Caco-2 (cell line): ENCODE data around the gene SLC13A4. TPM values are rescaled to one million over a fixed set of nuclear protein-coding genes. Genes with fewer than 3 reads are reported as not detected.
"Not testable (repeated sequence)": the region's sequence is repeated elsewhere in the genome, so short reads cannot be mapped to it uniquely, and the experiment has no call there.

Experiments
- BruUV-seq: library from RNA; stranded (reverse); fragments of 400-500 nt; replicated peaks from 2 replicates; lab custom pipeline; 2021; lab: Mats Ljungman, UMichigan
- CTCF ChIA-PET: fragments of 300-600 bp; sonication (Branson Sonifier 250); formaldehyde crosslinking; loops from one replicate; lab custom pipeline; 2022; ENCODE audit warnings: antibody characterized with exemption; lab: Charles Lee
- POLR2A ChIA-PET: fragments of 300-600 bp; sonication (Branson Sonifier 250); formaldehyde crosslinking; loops from one replicate; lab custom pipeline; 2022; ENCODE audit warnings: antibody characterized with exemption; lab: Charles Lee
- DNase-seq, 2 experiments: peaks; one replicate each; pipeline versions ENCODE4 v3.0.0 to v3.0.0-alpha.2; 2020 to 2022
- H3K27me3 ChIP-seq: replicated peaks from 2 replicates; pipeline ENCODE4 v1.6.0; 2011; ENCODE audit warnings: low read length; ENCODE audit not compliant: control insufficient read depth, insufficient read depth
- H3K36me3 ChIP-seq: 2 replicates; pipeline ENCODE4 v1.5.1; 2011; ENCODE audit warnings: low read length; ENCODE audit not compliant: control insufficient read depth, insufficient read depth
- H3K4me1 ChIP-seq: fragments of 250-450 bp; sonication (Bioruptor Pico); 2 replicates; pipeline ENCODE4 v1.5.1; 2020; ENCODE audit warnings: mild to moderate bottlenecking
- H3K4me3 ChIP-seq: 2 replicates; pipeline ENCODE4 v1.5.1; 2011; ENCODE audit warnings: low read depth, mild to moderate bottlenecking, control low read depth, low read length
- H3K9me3 ChIP-seq: fragments of 250-450 bp; sonication (Bioruptor Pico); 2 replicates; pipeline ENCODE4 v1.5.1; 2020; ENCODE audit warnings: mild to moderate bottlenecking, moderate library complexity
- H3K27ac Mint-ChIP-seq: one replicate; pipeline ENCODE4 v1.8.0; 2022; ENCODE audit warnings: mixed read lengths; ENCODE audit not compliant: unreplicated experiment
- H3K27me3 Mint-ChIP-seq: one replicate; pipeline ENCODE4 v1.8.0; 2022; ENCODE audit warnings: mixed read lengths; ENCODE audit not compliant: insufficient read depth, unreplicated experiment
- H3K36me3 Mint-ChIP-seq: one replicate; pipeline ENCODE4 v1.8.0; 2022; ENCODE audit warnings: mild to moderate bottlenecking, mixed read lengths; ENCODE audit not compliant: insufficient read depth, unreplicated experiment
- H3K4me1 Mint-ChIP-seq: one replicate; pipeline ENCODE4 v1.8.0; 2022; ENCODE audit warnings: low read depth, mixed read lengths; ENCODE audit not compliant: unreplicated experiment
- H3K4me3 Mint-ChIP-seq: one replicate; pipeline ENCODE4 v1.8.0; 2022; ENCODE audit warnings: mild to moderate bottlenecking, moderate library complexity, mixed read lengths; ENCODE audit not compliant: unreplicated experiment
- H3K9me3 Mint-ChIP-seq: one replicate; pipeline ENCODE4 v1.8.0; 2022; ENCODE audit warnings: mixed read lengths; ENCODE audit not compliant: unreplicated experiment
- intact Hi-C: fragments of 100-400 bp; cut with micrococcal nuclease; formaldehyde crosslinking; loops from one replicate; pipeline ENCODE4 v1.10.0; 2022; ENCODE audit not compliant: unreplicated experiment
- total RNA-seq: library from RNA; stranded (reverse); gene quantifications from 2 replicates; pipeline ENCODE4 v1.2.3, GENCODE V29; 2022
- TF ChIP-seq, protein P1 (sequence below), 2 experiments: fragments of 200-600 bp in 1 of 2; IDR thresholded peaks; 1 replicate in 1 of 2; 2 replicates in 1 of 2; pipeline versions ENCODE4 v1.5.1 to v1.8.0; 2011 to 2022; ENCODE audit warnings: antibody characterized with exemption in 1 of 2, control low read depth in 1 of 2, inconsistent platforms in 1 of 2, low read depth in 1 of 2, low read length in 1 of 2, mild to moderate bottlenecking in 1 of 2, moderate library complexity in 1 of 2; ENCODE audit not compliant: insufficient read depth in 1 of 2, severe bottlenecking in 1 of 2, unreplicated experiment in 1 of 2

The SLC13A4 gene
- total RNA-seq, 1 experiment from 2014 or later = not detected

- H3K36me3 ChIP-seq, H3K27ac Mint-ChIP-seq, H3K9me3 ChIP-seq, H3K4me3 Mint-ChIP-seq, CTCF ChIA-PET, H3K27me3 ChIP-seq, intact Hi-C loops, BruUV-seq, DNase-seq, H3K4me1 Mint-ChIP-seq, POLR2A ChIA-PET, H3K4me3 ChIP-seq, H3K4me1 ChIP-seq, H3K36me3 Mint-ChIP-seq, H3K27me3 Mint-ChIP-seq: not testable (repeated sequence)
- peaks cover 11% of the 10 kb centered on the region for H3K9me3 Mint-ChIP-seq
Observed at GRCh38 chr7:135667626-135668025, 60.4 kb downstream of the SLC13A4 start.

DNA sequence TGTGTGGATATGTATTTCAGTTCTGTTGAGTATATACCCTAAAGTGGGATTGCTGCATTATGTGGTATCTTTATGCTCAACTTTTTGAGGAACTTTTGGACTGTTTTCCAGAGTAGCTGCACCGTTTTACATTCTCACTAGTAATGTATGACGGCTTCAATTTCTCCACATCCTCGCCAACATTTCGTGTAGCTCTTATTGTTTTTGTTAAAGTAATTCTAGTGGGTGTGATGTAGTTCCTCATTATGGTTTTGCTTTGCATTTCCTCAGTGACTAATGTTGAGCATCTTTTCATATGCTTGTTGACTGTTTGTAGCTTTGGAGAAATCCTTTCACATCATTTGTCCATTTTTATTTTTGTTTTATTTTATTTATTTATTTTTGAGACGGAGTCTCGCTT lies 61.1 kb downstream of the SLC13A4 start:
- TF ChIP-seq, protein P1, sequence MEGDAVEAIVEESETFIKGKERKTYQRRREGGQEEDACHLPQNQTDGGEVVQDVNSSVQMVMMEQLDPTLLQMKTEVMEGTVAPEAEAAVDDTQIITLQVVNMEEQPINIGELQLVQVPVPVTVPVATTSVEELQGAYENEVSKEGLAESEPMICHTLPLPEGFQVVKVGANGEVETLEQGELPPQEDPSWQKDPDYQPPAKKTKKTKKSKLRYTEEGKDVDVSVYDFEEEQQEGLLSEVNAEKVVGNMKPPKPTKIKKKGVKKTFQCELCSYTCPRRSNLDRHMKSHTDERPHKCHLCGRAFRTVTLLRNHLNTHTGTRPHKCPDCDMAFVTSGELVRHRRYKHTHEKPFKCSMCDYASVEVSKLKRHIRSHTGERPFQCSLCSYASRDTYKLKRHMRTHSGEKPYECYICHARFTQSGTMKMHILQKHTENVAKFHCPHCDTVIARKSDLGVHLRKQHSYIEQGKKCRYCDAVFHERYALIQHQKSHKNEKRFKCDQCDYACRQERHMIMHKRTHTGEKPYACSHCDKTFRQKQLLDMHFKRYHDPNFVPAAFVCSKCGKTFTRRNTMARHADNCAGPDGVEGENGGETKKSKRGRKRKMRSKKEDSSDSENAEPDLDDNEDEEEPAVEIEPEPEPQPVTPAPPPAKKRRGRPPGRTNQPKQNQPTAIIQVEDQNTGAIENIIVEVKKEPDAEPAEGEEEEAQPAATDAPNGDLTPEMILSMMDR (IDR thresholded peaks at IDR 0.05; ENCODE audit: insufficient read depth in 1 of 2, low read depth in 1 of 2, low read length in 1 of 2, severe bottlenecking in 1 of 2, unreplicated experiment in 1 of 2) = no peak
- CTCF ChIA-PET = no interaction called here
- peaks cover 2% of the 10 kb centered on the region for H3K4me1 Mint-ChIP-seq

GRCh38 chr7:135666156-135666555 lies 61.8 kb downstream of the SLC13A4 start:
- peak overlapping the region; percentile 40 for H3K27ac Mint-ChIP-seq
- H3K4me1 ChIP-seq = peaks cover 8% of the 10 kb centered on the region
- no peaks in the 10 kb centered on the region for H3K27me3 Mint-ChIP-seq
- ChIA-PET POLR2A (no interaction called here), CTCF (no interaction called here)
- no peak for DNase-seq
- H3K9me3 Mint-ChIP-seq = peaks cover 11% of the 10 kb centered on the region
- H3K4me1 Mint-ChIP-seq = peaks cover 8% of the 10 kb centered on the region
- no peak overlapping the region for H3K4me3 ChIP-seq
- no peaks in the 10 kb centered on the region for H3K9me3 ChIP-seq
- no peaks in the 10 kb centered on the region for H3K27me3 ChIP-seq
- no TSS peak for BruUV-seq
- no peaks in the 10 kb centered on the region for H3K36me3 ChIP-seq
- no peak overlapping the region for H3K4me3 Mint-ChIP-seq
- TF ChIP-seq, protein P1 (IDR thresholded peaks at IDR 0.05; ENCODE audit: insufficient read depth in 1 of 2, low read depth in 1 of 2, low read length in 1 of 2, severe bottlenecking in 1 of 2, unreplicated experiment in 1 of 2) = no peak
- intact Hi-C loops = no loop called here
- H3K36me3 Mint-ChIP-seq = no peaks in the 10 kb centered on the region

More for the DNA sequence above, 61.1 kb downstream of the SLC13A4 start:
- Mint-ChIP-seq H3K9me3 (peaks cover 11% of the 10 kb centered on the region), H3K36me3 (no peaks in the 10 kb centered on the region), H3K4me3 (no peak overlapping the region), H3K27me3 (no peaks in the 10 kb centered on the region), H3K27ac (no peak overlapping the region)
- DNase-seq = no peak
- H3K36me3 ChIP-seq = no peaks in the 10 kb centered on the region
- H3K9me3 ChIP-seq = no peaks in the 10 kb centered on the region
- no TSS peak for BruUV-seq
- no peaks in the 10 kb centered on the region for H3K27me3 ChIP-seq
- peaks cover 1% of the 10 kb centered on the region; the same call in 1 of the 2 replicates for H3K4me1 ChIP-seq
- POLR2A ChIA-PET = no interaction called here
- H3K4me3 ChIP-seq = no peak overlapping the region
- intact Hi-C loops = no loop called here

- DNase-seq = no peak
- Mint-ChIP-seq H3K27me3 (no peaks in the 10 kb centered on the region), H3K4me1 (peaks cover 8% of the 10 kb centered on the region), H3K4me3 (no peak overlapping the region), H3K9me3 (peaks cover 11% of the 10 kb centered on the region), H3K36me3 (no peaks in the 10 kb centered on the region), H3K27ac (no peak overlapping the region)
- intact Hi-C loops = no loop called here
- TF ChIP-seq, protein P1 (IDR thresholded peaks at IDR 0.05; ENCODE audit: insufficient read depth in 1 of 2, low read depth in 1 of 2, low read length in 1 of 2, severe bottlenecking in 1 of 2, unreplicated experiment in 1 of 2) = no peak
- Histone ChIP-seq H3K9me3 (no peaks in the 10 kb centered on the region), H3K4me3 (no peak overlapping the region), H3K27me3 (no peaks in the 10 kb centered on the region), H3K4me1 (peaks cover 11% of the 10 kb centered on the region), H3K36me3 (no peaks in the 10 kb centered on the region)
- ChIA-PET CTCF (no interaction called here), POLR2A (no interaction called here)
- no TSS peak for BruUV-seq
Observed at GRCh38 chr7:135665042-135665441, 62.9 kb downstream of the SLC13A4 start.
